CD4-positive, alpha-beta memory T cell (primary cell): Measurements from ENCODE around the gene PRAMEF11. TPM values are rescaled to one million over a fixed set of nuclear protein-coding genes. Genes with fewer than 3 reads are reported as not detected.
"Not testable (repeated sequence)": the region's sequence is repeated elsewhere in the genome, so short reads cannot be mapped to it uniquely, and the experiment has no call there.

Experiments used
- CTCF ChIA-PET: fragments of 350-600 bp; sonication (Branson Sonifier 250); formaldehyde crosslinking; loops from one replicate; lab custom pipeline; 2021; ENCODE audit warnings: inconsistent platforms; ENCODE audit not compliant: partially characterized antibody; lab: Charles Lee
- POLR2A ChIA-PET: fragments of 350-600 bp; sonication (Branson Sonifier 250); formaldehyde crosslinking; loops from one replicate; lab custom pipeline; 2021; ENCODE audit not compliant: partially characterized antibody; lab: Charles Lee
- DNase-seq, 5 donors: peaks; one replicate each; pipeline versions ENCODE4 v3.0.0 to v3.0.0-alpha.2; 2020 to 2022; ENCODE audit warnings: mixed read lengths in 1 of 5
- H3K27ac ChIP-seq: one replicate; pipeline ENCODE4 v1.7.0; 2013; ENCODE audit warnings: low read depth, low read length
- H3K27me3 ChIP-seq: 2 replicates; pipeline ENCODE4 v1.7.0; 2013; ENCODE audit warnings: mild to moderate bottlenecking, low read length, moderate library complexity; ENCODE audit not compliant: insufficient read depth
- H3K36me3 ChIP-seq: 2 replicates; pipeline ENCODE4 v1.7.0; 2013; ENCODE audit warnings: mild to moderate bottlenecking, low read length, moderate library complexity; ENCODE audit not compliant: insufficient read depth
- H3K4me1 ChIP-seq: 2 replicates; pipeline ENCODE4 v1.7.0; 2013; ENCODE audit warnings: mild to moderate bottlenecking, low read length, moderate library complexity; ENCODE audit not compliant: insufficient read depth
- H3K4me3 ChIP-seq, 2 donors: one replicate each; pipeline ENCODE4 v1.7.0; 2013; ENCODE audit warnings: low read length in 2 of 2, mild to moderate bottlenecking in 1 of 2
- H3K9me3 ChIP-seq, 2 donors: one replicate each; pipeline ENCODE4 v1.7.0; 2013; ENCODE audit warnings: low read length in 2 of 2, control low read depth in 1 of 2; ENCODE audit not compliant: control insufficient read depth in 1 of 2
- H3K27ac Mint-ChIP-seq, 7 donors: one replicate each; pipeline ENCODE4 v1.8.0; 2020 to 2021; ENCODE audit warnings: mixed read lengths in 7 of 7, mild to moderate bottlenecking in 6 of 7, inconsistent platforms in 3 of 7, moderate library complexity in 3 of 7
- H3K27me3 Mint-ChIP-seq, 2 donors: one replicate each; pipeline ENCODE4 v1.8.0; 2020 to 2021; ENCODE audit warnings: mixed read lengths in 2 of 2
- H3K36me3 Mint-ChIP-seq, 2 donors: one replicate each; pipeline ENCODE4 v1.8.0; 2020 to 2021; ENCODE audit warnings: mixed read lengths in 2 of 2, inconsistent platforms in 1 of 2, mild to moderate bottlenecking in 1 of 2
- H3K4me1 Mint-ChIP-seq, 4 donors: one replicate each; pipeline ENCODE4 v1.8.0; 2020 to 2021; ENCODE audit warnings: mixed read lengths in 4 of 4, mild to moderate bottlenecking in 1 of 4
- H3K4me3 Mint-ChIP-seq, 8 donors: one replicate each; pipeline ENCODE4 v1.8.0; 2020 to 2021; ENCODE audit warnings: mixed read lengths in 8 of 8, mild to moderate bottlenecking in 7 of 8, moderate library complexity in 6 of 8, inconsistent platforms in 3 of 8
- H3K9me3 Mint-ChIP-seq, 8 donors: one replicate each; pipeline ENCODE4 v1.8.0; 2020 to 2021; ENCODE audit warnings: mixed read lengths in 8 of 8, mild to moderate bottlenecking in 5 of 8, inconsistent platforms in 3 of 8, moderate library complexity in 1 of 8
- intact Hi-C: fragments of 100-400 bp; cut with micrococcal nuclease; formaldehyde crosslinking; loops from one replicate; pipeline ENCODE4 v1.15.1; 2023
- polyA plus RNA-seq, 2 donors: library from polyadenylated mRNA; unstranded; fragments of 300-500 nt; fragmentation: Illumina TruSeq; gene quantifications; one replicate each; pipeline ENCODE4 v1.2.3, GENCODE V29; 2021
- total RNA-seq, 2 experiments: library from RNA; stranded (reverse); gene quantifications; one replicate each; pipeline ENCODE4 v1.2.3, GENCODE V29; 2021

The PRAMEF11 gene
- total and polyA plus RNA-seq, 4 experiments from 2014 or later = not detected

DNA sequence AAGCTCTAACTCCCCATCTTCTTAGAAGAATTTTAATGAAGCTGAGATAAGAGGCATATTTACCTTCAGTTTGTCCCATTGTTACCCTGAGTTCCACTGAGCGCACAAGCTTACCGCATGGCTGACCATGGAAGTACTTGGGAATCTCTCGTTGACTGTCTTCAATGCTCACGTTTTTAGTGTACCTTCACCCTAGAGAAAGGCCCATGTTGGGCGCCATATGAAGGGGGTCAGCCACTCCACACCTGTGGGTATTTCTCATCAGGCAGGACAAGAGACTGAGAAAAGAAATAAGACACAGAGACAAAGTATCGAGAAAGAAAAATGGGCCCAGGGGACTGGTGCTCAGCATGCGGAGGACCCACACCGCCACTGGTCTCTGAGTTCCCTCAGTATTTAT is 46.5 kb downstream of the PRAMEF11 start:
- H3K36me3 Mint-ChIP-seq, POLR2A ChIA-PET: not testable (repeated sequence)

DNA sequence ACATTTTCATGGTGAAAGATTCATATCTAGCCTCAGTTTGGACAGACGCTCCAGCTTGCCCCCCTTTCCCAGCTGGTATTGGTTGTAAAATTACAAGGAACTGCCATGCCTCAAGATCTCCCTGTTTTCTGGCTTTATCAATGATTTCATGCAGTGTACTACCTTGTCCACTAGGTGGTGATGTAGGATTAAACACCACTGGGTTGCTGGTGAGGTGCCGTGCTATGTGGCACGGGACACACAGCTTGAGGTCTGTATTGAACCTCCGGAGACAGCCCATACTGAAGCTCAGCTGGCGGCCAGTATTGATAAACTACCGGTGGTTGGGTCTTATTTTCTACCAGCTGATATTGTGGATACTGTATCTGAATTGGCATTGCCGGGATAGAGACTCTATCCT is 47.4 kb downstream of the PRAMEF11 start:
- H3K27me3 ChIP-seq, H3K4me3 ChIP-seq, H3K9me3 ChIP-seq, H3K36me3 Mint-ChIP-seq, CTCF ChIA-PET, POLR2A ChIA-PET, H3K27ac ChIP-seq, DNase-seq, H3K36me3 ChIP-seq, H3K4me3 Mint-ChIP-seq, H3K27me3 Mint-ChIP-seq, H3K4me1 Mint-ChIP-seq, H3K4me1 ChIP-seq, intact Hi-C loops, H3K27ac Mint-ChIP-seq: not testable (repeated sequence)
- peaks cover 2 to 46% (median 34%) of the 10 kb centered on the region in 8 donors for H3K9me3 Mint-ChIP-seq

More for the DNA sequence above, 46.5 kb downstream of the PRAMEF11 start:
- H3K9me3 ChIP-seq, H3K4me3 Mint-ChIP-seq, H3K36me3 ChIP-seq, H3K27me3 Mint-ChIP-seq, H3K4me3 ChIP-seq, DNase-seq, H3K27ac Mint-ChIP-seq, H3K4me1 Mint-ChIP-seq, intact Hi-C loops, CTCF ChIA-PET, H3K4me1 ChIP-seq, H3K27ac ChIP-seq, H3K27me3 ChIP-seq: not testable (repeated sequence)
- peaks cover 2 to 46% (median 34%) of the 10 kb centered on the region in 8 donors for H3K9me3 Mint-ChIP-seq

DNA sequence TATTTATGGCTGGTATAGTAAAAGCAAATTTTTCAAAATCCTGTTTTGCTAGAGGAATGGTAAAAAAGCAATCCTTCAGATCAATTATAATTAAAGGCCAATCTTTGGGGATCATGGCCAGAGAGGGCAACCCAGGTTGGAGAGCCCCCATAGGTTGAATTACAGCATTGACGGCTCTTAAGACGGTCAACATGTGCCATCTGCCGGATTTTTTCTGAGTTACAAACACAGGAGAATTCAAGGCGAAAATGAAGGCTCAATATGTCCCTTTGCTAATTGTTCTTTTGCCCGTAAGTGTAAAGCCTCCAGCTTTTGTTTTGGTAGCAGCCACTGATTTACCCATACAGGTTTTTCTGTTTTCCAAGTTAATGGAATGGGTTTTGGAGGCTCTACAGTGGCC is 49.7 kb downstream of the PRAMEF11 start:
- H3K27ac ChIP-seq, H3K36me3 Mint-ChIP-seq, H3K27me3 ChIP-seq, intact Hi-C loops, H3K27ac Mint-ChIP-seq, H3K36me3 ChIP-seq, CTCF ChIA-PET, H3K4me3 Mint-ChIP-seq, POLR2A ChIA-PET, H3K4me1 Mint-ChIP-seq, H3K4me1 ChIP-seq, H3K9me3 ChIP-seq, DNase-seq, H3K4me3 ChIP-seq: not testable (repeated sequence)
- Mint-ChIP-seq H3K9me3 (peaks cover 2 to 39% (median 27%) of the 10 kb centered on the region in 8 donors), H3K27me3 (peaks cover 13 to 18% of the 10 kb centered on the region in 2 donors)

DNA sequence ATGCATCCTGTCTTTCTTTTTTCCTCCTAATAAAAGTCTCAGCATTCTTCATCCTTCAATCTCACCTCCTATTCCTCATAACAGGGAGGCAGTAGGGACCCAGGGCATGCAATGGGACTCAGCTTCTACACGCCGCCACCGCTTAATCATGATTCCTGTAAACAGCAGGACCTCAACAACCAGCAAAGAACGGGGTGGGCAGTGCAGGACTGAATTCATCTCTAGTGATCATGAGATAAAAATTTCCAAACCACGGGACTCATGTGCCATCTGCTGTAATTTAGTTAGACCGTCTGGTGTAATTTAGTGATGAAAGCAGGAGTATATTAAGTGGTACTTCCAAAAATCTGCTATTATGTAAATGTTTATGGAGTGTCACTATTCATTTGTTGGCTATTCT is 52.3 kb downstream of the PRAMEF11 start:
- Mint-ChIP-seq H3K4me3 (no peak overlapping the region), H3K27me3 (peaks cover 12 to 31% of the 10 kb centered on the region in 2 donors), H3K9me3 (peaks cover 0 to 17% (median 7%) of the 10 kb centered on the region in 8 donors), H3K4me1 (no peaks in the 10 kb centered on the region), H3K36me3 (no peaks in the 10 kb centered on the region), H3K27ac (no peak overlapping the region)
- ChIA-PET POLR2A (no interaction called here), CTCF (no interaction called here)
- no peaks in the 10 kb centered on the region for H3K9me3 ChIP-seq
- no peaks in the 10 kb centered on the region for H3K36me3 ChIP-seq
- H3K27me3 ChIP-seq = no peaks in the 10 kb centered on the region
- H3K4me1 ChIP-seq = no peaks in the 10 kb centered on the region
- H3K27ac ChIP-seq = no peak overlapping the region
- no peak for DNase-seq
- intact Hi-C loops = no loop called here
- H3K4me3 ChIP-seq = no peak overlapping the region

DNA sequence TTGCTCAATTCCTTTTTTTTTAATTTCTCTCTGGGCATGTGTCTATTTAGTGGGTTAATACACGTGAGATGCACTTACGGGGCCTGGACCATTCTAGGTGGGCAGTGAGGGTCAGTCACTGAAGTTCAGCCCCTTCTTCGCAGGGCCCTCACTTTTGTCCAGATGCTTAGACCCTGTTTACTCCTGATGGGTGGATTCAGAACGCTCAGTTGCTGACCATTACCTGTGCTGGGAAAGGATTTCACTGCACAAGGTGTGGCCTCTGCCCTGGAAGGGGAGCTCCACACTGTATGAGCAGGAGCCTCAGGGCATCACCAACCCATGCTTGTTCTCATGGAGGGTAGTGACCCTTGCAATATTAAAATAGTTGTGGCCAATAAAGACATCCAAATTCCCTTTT is 53.1 kb downstream of the PRAMEF11 start:
- Mint-ChIP-seq H3K36me3 (no peaks in the 10 kb centered on the region), H3K4me3 (no peak overlapping the region), H3K27ac (no peak overlapping the region), H3K9me3 (peaks cover 0 to 9% (median 1%) of the 10 kb centered on the region in 8 donors), H3K27me3 (peaks cover 13 to 34% of the 10 kb centered on the region in 2 donors), H3K4me1 (no peaks in the 10 kb centered on the region)
- intact Hi-C loops = no loop called here
- Histone ChIP-seq H3K4me3 (no peak overlapping the region), H3K4me1 (no peaks in the 10 kb centered on the region), H3K36me3 (no peaks in the 10 kb centered on the region), H3K27ac (no peak overlapping the region), H3K27me3 (no peaks in the 10 kb centered on the region), H3K9me3 (no peaks in the 10 kb centered on the region)
- ChIA-PET CTCF (no interaction called here), POLR2A (no interaction called here)
- DNase-seq = no peak

DNA sequence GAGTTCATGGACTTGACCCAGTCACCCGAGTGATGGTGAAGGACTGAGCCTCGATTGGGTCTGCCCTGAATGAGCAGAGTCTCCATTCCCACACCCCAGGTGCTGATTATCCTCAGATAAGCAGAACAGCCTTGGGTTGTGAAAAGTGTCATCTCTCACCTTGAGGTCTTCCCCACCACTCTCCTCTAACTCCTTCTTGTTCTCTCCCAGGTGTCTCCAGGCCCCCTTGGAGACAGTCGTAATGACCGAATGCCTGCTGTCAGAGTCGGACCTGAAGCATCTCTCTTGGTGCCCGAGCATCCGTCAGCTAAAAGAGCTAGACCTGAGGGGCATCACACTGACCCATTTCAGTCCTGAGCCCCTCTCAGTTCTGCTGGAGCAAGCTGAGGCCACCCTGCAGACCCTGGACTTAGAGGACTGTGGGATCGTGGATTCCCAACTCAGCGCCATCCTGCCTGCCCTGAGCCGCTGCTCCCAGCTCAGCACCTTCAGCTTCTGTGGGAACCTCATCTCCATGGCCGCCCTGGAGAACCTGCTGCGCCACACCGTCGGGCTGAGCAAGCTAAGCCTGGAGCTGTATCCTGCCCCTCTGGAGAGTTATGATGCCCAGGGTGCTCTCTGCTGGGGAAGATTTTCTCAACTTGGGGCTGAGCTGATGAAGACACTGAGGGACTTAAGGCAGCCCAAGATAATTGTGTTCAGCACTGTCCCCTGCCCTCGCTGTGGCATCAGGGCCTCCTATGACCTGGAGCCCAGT is 54.2 kb downstream of the PRAMEF11 start:
- Mint-ChIP-seq H3K4me3 (no peak overlapping the region), H3K4me1 (no peaks in the 10 kb centered on the region), H3K9me3 (peaks cover 0 to 3% (median 0%) of the 10 kb centered on the region in 8 donors), H3K27me3 (peaks cover 16 to 37% of the 10 kb centered on the region in 2 donors), H3K27ac (no peak overlapping the region), H3K36me3 (no peaks in the 10 kb centered on the region)
- DNase-seq = no peak
- Histone ChIP-seq H3K36me3 (no peaks in the 10 kb centered on the region), H3K4me3 (no peak overlapping the region), H3K4me1 (no peaks in the 10 kb centered on the region), H3K27me3 (no peaks in the 10 kb centered on the region), H3K27ac (no peak overlapping the region), H3K9me3 (no peaks in the 10 kb centered on the region)
- ChIA-PET POLR2A (no interaction called here), CTCF (no interaction called here)
- intact Hi-C loops = no loop called here

DNA sequence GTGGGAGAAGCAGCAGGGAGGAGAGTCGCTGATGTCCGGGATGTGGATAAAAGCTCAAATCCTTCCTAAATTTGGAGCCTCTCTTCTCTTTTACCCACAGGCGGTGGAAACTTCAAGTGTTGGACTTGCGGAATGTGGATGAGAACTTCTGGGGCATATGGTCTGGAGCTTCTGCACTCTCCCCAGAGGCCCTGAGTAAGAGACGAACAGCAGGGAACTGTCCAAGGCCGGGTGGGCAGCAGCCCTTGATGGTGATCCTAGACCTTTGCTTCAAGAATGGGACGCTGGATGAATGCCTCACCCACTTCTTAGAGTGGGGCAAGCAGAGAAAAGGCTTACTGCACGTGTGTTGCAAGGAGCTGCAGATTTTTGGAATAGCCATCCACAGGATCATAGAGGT is 55.8 kb downstream of the PRAMEF11 start:
- no peaks in the 10 kb centered on the region for H3K36me3 ChIP-seq
- no peaks in the 10 kb centered on the region for H3K9me3 ChIP-seq
- H3K27me3 ChIP-seq = no peaks in the 10 kb centered on the region
- ChIA-PET POLR2A (no interaction called here), CTCF (interaction anchor here (1.1 kb wide), 1 partner anchor 10 kb away, joined by 3 read pairs; no protein-coding TSS in a partner anchor)
- H3K27ac ChIP-seq = no peak overlapping the region
- H3K36me3 Mint-ChIP-seq = no peaks in the 10 kb centered on the region
- no peak overlapping the region for H3K27ac Mint-ChIP-seq
- no peak for DNase-seq
- H3K27me3 Mint-ChIP-seq = peaks cover 18 to 44% of the 10 kb centered on the region in 2 donors
- H3K9me3 Mint-ChIP-seq = no peaks in the 10 kb centered on the region
- no peak overlapping the region for H3K4me3 Mint-ChIP-seq
- H3K4me1 Mint-ChIP-seq = no peaks in the 10 kb centered on the region
- H3K4me1 ChIP-seq = no peaks in the 10 kb centered on the region
- intact Hi-C loops = no loop called here
- H3K4me3 ChIP-seq = no peak overlapping the region
